AG09309 (cell line): ENCODE measurements around the gene ZBED4.
"Not testable (repeated sequence)": the region's sequence is repeated elsewhere in the genome, so short reads cannot be mapped to it uniquely, and the experiment has no call there.

ENCODE experiments used
- DNase-seq: peaks from one replicate; pipeline ENCODE4 v3.0.0-alpha.2; 2010; ENCODE audit warnings: low read depth
- H3K4me3 ChIP-seq: 2 replicates; pipeline ENCODE4 v1.5.1; 2011; ENCODE audit warnings: mild to moderate bottlenecking, low read depth, low read length, moderate library complexity; ENCODE audit not compliant: control insufficient read depth
- TF ChIP-seq, protein P1 (sequence below): IDR thresholded peaks from 2 replicates; pipeline ENCODE4 v1.5.1; 2011; ENCODE audit warnings: mild to moderate bottlenecking, low read depth, low read length, inconsistent platforms; ENCODE audit not compliant: insufficient read depth, control insufficient read depth; ENCODE audit errors: missing control alignments

ZBED4 gene

DNA sequence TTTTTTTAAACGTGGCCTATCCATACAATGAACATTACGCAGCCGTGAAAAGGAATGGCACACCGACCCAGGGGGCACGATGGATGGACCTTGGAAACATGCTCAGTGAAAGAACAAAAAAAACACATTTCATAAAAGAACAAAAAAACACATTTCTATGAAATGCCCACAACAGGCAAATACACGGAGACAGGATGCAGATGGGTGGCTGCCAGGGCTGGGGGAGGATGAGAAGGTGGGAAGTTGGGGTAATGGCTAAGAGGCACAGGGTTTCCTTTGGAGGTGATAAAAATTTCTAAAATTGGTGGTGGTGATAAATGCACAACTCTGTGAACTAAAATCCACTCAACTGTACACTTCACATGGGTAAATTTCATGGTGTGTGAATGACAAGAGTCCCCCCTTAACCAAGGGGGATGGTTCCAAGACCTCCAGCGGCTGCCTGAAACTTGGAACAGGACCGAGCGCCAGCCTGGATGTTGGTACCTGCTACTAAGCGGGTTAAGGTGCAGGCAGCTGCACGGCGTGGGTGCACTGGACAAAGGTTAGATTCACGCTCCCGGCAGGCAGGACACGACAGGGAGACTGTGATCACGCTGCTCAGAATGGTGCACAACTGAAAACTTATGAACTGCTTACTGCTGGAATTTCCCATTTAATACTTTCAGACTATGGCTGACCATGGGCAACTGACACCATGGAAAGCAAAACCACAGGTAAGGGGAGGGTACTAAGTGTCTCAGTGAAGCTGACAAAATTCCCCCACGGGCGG is 42.4 kb upstream of the ZBED4 start:
- TF ChIP-seq, protein P1, sequence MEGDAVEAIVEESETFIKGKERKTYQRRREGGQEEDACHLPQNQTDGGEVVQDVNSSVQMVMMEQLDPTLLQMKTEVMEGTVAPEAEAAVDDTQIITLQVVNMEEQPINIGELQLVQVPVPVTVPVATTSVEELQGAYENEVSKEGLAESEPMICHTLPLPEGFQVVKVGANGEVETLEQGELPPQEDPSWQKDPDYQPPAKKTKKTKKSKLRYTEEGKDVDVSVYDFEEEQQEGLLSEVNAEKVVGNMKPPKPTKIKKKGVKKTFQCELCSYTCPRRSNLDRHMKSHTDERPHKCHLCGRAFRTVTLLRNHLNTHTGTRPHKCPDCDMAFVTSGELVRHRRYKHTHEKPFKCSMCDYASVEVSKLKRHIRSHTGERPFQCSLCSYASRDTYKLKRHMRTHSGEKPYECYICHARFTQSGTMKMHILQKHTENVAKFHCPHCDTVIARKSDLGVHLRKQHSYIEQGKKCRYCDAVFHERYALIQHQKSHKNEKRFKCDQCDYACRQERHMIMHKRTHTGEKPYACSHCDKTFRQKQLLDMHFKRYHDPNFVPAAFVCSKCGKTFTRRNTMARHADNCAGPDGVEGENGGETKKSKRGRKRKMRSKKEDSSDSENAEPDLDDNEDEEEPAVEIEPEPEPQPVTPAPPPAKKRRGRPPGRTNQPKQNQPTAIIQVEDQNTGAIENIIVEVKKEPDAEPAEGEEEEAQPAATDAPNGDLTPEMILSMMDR, result no peak
- H3K4me3 ChIP-seq, result no peak overlapping the region
- DNase-seq, result no peak

DNA sequence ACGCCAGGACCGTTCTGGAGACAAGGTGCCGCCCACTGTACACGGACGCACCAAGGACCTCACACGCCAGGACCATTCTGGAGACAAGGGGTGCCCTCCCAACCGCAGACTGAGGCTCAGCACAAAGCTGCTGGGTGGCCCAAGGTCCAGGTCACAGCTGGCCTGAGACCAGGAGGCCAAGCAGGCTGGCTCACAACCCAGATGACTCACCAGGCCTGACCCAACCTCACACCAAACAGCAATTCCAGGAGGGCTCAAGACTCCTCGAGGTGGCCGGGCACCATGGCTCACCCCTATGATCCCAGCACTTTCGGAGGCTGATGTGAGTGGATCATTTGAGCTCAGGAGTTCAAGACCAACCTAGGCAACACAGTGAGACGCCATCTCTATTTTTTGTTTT is 40.8 kb upstream of the ZBED4 start:
- no peak overlapping the region for H3K4me3 ChIP-seq
- no peak for DNase-seq
- TF ChIP-seq, protein P1, result no peak

DNA sequence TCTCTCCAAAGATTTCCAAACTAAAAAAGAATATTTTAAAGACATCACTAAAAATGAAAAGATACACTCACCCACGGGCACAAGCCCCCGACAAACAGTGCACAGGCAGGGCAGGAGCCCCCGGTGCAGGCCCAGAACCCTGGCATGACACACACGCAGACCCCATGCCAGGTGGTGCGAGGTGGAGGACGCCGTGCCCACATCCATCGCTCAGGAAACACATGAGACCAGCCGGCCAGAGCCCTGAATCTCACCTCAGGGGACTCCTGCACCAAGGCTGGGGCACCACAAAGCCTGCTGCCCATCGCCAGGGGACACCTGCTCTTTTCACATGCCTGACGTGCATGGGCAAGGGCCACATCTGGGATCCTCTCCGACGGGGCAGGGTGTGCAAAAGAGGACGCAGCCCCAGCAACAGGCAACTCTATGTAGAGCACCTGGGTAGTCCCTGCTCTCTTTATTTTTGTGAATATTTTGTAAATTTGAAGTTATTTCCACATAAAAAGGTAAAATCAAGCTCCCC is 39.4 kb upstream of the ZBED4 start:
- TF ChIP-seq, protein P1, result no peak
- no peak for DNase-seq
- H3K4me3 ChIP-seq, result no peak overlapping the region

DNA sequence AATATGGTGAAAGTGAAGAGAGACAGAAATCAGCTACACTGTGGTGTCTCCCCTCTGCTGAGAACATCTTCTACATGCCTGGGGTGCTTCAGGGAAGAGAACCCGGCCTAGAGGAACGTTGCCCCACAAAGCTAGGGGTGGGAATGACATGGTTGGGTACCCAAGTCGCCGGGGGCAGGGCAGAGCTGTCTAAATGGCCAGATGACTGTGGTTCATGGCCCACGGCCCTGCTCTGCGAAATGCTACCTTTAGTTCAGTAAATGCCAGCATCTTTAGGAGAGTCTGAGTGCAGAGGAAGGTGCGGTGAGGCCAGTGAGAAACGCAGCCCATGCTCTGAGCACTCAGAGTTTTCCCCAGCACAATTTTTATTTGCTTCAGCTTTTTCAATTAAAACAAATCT is 38.8 kb upstream of the ZBED4 start:
- DNase-seq, result no peak
- TF ChIP-seq, protein P1, result no peak
- no peak overlapping the region for H3K4me3 ChIP-seq

- no peak for DNase-seq
- H3K4me3 ChIP-seq, result no peak overlapping the region
- TF ChIP-seq, protein P1, result no peak
Observed at GRCh38 chr22:49815641-49816091, 38.0 kb upstream of the ZBED4 start.

- TF ChIP-seq, protein P1, result no peak
- H3K4me3 ChIP-seq, result no peak overlapping the region
- DNase-seq, result no peak
Observed at GRCh38 chr22:49817359-49817758, 36.3 kb upstream of the ZBED4 start.

GRCh38 chr22:49820984-49821383 is 32.7 kb upstream of the ZBED4 start:
- no peak overlapping the region for H3K4me3 ChIP-seq
- DNase-seq, result no peak
- TF ChIP-seq, protein P1, result no peak

DNA sequence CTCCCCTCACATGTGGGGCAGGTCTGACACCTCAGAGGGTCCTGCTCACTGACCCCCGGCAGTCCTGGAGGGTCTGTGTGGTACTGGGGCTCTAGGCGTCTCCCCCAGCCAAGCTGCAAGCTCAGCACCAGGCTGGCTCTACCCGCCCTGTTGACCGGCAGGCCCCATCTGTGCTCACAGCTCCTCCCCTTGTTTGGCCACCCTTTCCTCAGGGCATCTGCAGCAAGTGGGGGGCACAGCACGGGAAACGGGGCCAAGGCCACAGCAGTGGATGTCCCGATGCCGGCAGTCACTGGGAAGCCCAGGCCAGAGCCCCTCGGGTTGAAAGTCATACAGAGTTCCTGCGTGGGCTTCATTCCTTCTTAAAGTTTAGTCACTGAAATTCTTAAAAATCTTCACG is 31.9 kb upstream of the ZBED4 start:
- DNase-seq, H3K4me3 ChIP-seq: not testable (repeated sequence)
